Neural cell (in vitro differentiated cells): ENCODE measurements around the gene ARAP2. TPM values are rescaled to one million over a fixed set of nuclear protein-coding genes. Genes with fewer than 3 reads are reported as not detected.

Experiments used
- H2AFZ ChIP-seq: fragments of 200-600, 300-800 bp; sonication (generic), shearing (Covaris generic); 2 replicates; pipeline ENCODE4 v1.6.0; 2014; ENCODE audit warnings: low read depth, mild to moderate bottlenecking, antibody characterized with exemption, low read length, moderate library complexity
- H3F3A ChIP-seq: fragments of 200-600 bp; shearing (Covaris generic); 2 replicates; pipeline ENCODE4 v1.6.1; 2016; ENCODE audit warnings: mild to moderate bottlenecking, moderate library complexity, mixed read lengths, antibody characterized with exemption, low read length; ENCODE audit not compliant: insufficient read depth, poor library complexity, severe bottlenecking
- H3K27ac ChIP-seq: fragments of 200-600, 300-800 bp; sonication (generic), shearing (Covaris generic); 2 replicates; pipeline ENCODE4 v1.5.1; 2014; ENCODE audit warnings: mild to moderate bottlenecking, low read length, moderate library complexity
- H3K27me3 ChIP-seq: fragments of 300-800, 200-600 bp; sonication (generic), shearing (Covaris generic); 2 replicates; pipeline ENCODE4 v1.6.0; 2014; ENCODE audit warnings: mild to moderate bottlenecking, low read depth, low read length, moderate library complexity; ENCODE audit not compliant: insufficient read depth
- H3K36me3 ChIP-seq: fragments of 300-800, 200-600 bp; sonication (generic), shearing (Covaris generic); 2 replicates; pipeline ENCODE4 v1.5.1; 2014; ENCODE audit warnings: mild to moderate bottlenecking, antibody characterized with exemption, low read length, moderate library complexity; ENCODE audit not compliant: insufficient read depth
- H3K4me2 ChIP-seq: fragments of 300-800, 200-600 bp; sonication (generic), shearing (Covaris generic); 2 replicates; pipeline ENCODE4 v1.6.0; 2014; ENCODE audit warnings: mild to moderate bottlenecking, low read length
- H3K4me3 ChIP-seq: fragments of 300-800, 200-600 bp; sonication (generic), shearing (Covaris generic); 2 replicates; pipeline ENCODE4 v1.5.1; 2014; ENCODE audit warnings: mild to moderate bottlenecking, low read length, moderate library complexity
- H3K79me2 ChIP-seq: fragments of 200-600 bp; shearing (Covaris generic); replicated peaks from 2 replicates; pipeline ENCODE4 v1.6.0; 2014; ENCODE audit warnings: mild to moderate bottlenecking, low read length, moderate library complexity; ENCODE audit not compliant: insufficient read depth
- H3K9ac ChIP-seq: fragments of 300-800, 200-600 bp; sonication (generic), shearing (Covaris generic); 2 replicates; pipeline ENCODE4 v1.6.1; 2016; ENCODE audit warnings: mild to moderate bottlenecking, low read length, mixed read lengths
- H3K9me2 ChIP-seq: fragments of 200-600 bp; shearing (Covaris generic); 2 replicates; pipeline ENCODE4 v1.6.1; 2016; ENCODE audit warnings: mild to moderate bottlenecking, low read length, mixed read lengths; ENCODE audit not compliant: insufficient read depth
- H3K9me3 ChIP-seq: fragments of 200-600, 300-800 bp; sonication (generic), shearing (Covaris generic); 2 replicates; pipeline ENCODE4 v1.6.1; 2016; ENCODE audit warnings: mild to moderate bottlenecking, mixed run types, low read length, moderate library complexity, mixed read lengths
- H4K20me1 ChIP-seq: fragments of 200-600 bp; shearing (Covaris generic); 2 replicates; pipeline ENCODE4 v1.6.1; 2016; ENCODE audit warnings: mild to moderate bottlenecking, mixed run types; ENCODE audit not compliant: insufficient read depth
- EP300 ChIP-seq: fragments of 450-650 bp; conservative IDR thresholded peaks from 2 replicates; pipeline ENCODE4 v1.6.1; 2014; ENCODE audit warnings: antibody characterized with exemption, mild to moderate bottlenecking, moderate library complexity; ENCODE audit not compliant: poor library complexity, severe bottlenecking
- EZH2 ChIP-seq: fragments of 200-600, 300-800 bp; shearing (Covaris generic), sonication (generic); IDR thresholded peaks from 2 replicates; pipeline ENCODE4 v1.6.1; 2014; ENCODE audit warnings: antibody characterized with exemption, low read length, borderline replicate concordance, mild to moderate bottlenecking; ENCODE audit not compliant: insufficient read depth, poor library complexity, severe bottlenecking
- MXI1 ChIP-seq: fragments of 450-650 bp; conservative IDR thresholded peaks from 2 replicates; pipeline ENCODE4 v1.6.1; 2014; ENCODE audit warnings: antibody characterized with exemption, mild to moderate bottlenecking; ENCODE audit not compliant: poor library complexity, severe bottlenecking
- POLR2AphosphoS5 ChIP-seq: IDR thresholded peaks from 2 replicates; pipeline ENCODE4 v1.6.1; 2012
- RAD21 ChIP-seq: fragments of 450-650 bp; conservative IDR thresholded peaks from 2 replicates; pipeline ENCODE4 v1.6.1; 2014; ENCODE audit warnings: antibody characterized with exemption, mild to moderate bottlenecking, moderate library complexity
- REST ChIP-seq: IDR thresholded peaks from 2 replicates; pipeline ENCODE4 v1.6.1; 2012; ENCODE audit warnings: borderline replicate concordance
- SMC3 ChIP-seq: fragments of 450-650 bp; conservative IDR thresholded peaks from 2 replicates; pipeline ENCODE4 v1.6.1; 2014; ENCODE audit warnings: antibody characterized with exemption, mild to moderate bottlenecking, moderate library complexity; ENCODE audit not compliant: poor library complexity
- TAF1 ChIP-seq: IDR thresholded peaks from 2 replicates; pipeline ENCODE4 v1.6.1; 2012; ENCODE audit warnings: low read depth
- polyA plus RNA-seq: library from polyadenylated mRNA; depleted of rRNA; stranded (reverse); fragments of >200 nt; gene quantifications from 2 replicates; pipeline ENCODE4 v1.2.3, GENCODE V29; 2014
- TF ChIP-seq, protein P1 (sequence below): fragments of 450-650 bp; IDR thresholded peaks from 2 replicates; pipeline ENCODE4 v1.5.1; 2014; ENCODE audit warnings: antibody characterized with exemption, mild to moderate bottlenecking, moderate library complexity; ENCODE audit not compliant: poor library complexity, severe bottlenecking

Gene ARAP2
- polyA plus RNA-seq, 1 donor from 2014 or later: 2.1 TPM

DNA sequence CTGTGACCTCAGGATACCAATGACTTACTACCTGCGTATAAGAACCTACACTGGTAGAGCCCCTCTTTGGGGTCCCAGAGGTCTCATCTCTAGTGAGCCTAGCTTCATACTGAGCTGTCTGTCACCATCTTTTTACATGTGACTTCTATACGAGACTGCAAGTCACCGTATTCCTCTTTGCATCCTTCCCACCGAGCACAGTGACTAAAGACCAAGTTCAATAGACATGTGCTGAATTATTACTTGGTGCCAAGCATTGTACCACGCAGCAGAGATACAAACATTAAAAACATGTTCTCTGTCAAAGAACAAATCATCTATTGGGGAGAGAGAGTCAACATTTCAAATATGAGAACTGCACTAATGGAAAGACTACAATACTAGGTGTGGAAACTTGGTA lies 16.4 kb downstream of the ARAP2 start:
- H3K9me2 ChIP-seq: no peaks in the 10 kb centered on the region
- H3F3A ChIP-seq: no peaks in the 10 kb centered on the region
- TF ChIP-seq POLR2AphosphoS5: no peak
- TF ChIP-seq REST: no peak
- TF ChIP-seq MXI1: no peak
- no peak for TF ChIP-seq TAF1
- TF ChIP-seq EP300: no peak
- TF ChIP-seq EZH2: no peak
- TF ChIP-seq, protein P1, sequence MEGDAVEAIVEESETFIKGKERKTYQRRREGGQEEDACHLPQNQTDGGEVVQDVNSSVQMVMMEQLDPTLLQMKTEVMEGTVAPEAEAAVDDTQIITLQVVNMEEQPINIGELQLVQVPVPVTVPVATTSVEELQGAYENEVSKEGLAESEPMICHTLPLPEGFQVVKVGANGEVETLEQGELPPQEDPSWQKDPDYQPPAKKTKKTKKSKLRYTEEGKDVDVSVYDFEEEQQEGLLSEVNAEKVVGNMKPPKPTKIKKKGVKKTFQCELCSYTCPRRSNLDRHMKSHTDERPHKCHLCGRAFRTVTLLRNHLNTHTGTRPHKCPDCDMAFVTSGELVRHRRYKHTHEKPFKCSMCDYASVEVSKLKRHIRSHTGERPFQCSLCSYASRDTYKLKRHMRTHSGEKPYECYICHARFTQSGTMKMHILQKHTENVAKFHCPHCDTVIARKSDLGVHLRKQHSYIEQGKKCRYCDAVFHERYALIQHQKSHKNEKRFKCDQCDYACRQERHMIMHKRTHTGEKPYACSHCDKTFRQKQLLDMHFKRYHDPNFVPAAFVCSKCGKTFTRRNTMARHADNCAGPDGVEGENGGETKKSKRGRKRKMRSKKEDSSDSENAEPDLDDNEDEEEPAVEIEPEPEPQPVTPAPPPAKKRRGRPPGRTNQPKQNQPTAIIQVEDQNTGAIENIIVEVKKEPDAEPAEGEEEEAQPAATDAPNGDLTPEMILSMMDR: no peak
- no peak for TF ChIP-seq SMC3
- TF ChIP-seq RAD21: no peak
- no peaks in the 10 kb centered on the region for H3K79me2 ChIP-seq
- H3K27ac ChIP-seq: no peak overlapping the region
- no peak overlapping the region for H3K4me3 ChIP-seq
- H2AFZ ChIP-seq: no peak overlapping the region
- no peaks in the 10 kb centered on the region for H3K36me3 ChIP-seq
- no peak overlapping the region for H3K9ac ChIP-seq
- H3K27me3 ChIP-seq: no peaks in the 10 kb centered on the region
- no peaks in the 10 kb centered on the region for H3K9me3 ChIP-seq
- no peak overlapping the region for H3K4me2 ChIP-seq
- no peaks in the 10 kb centered on the region for H4K20me1 ChIP-seq

GRCh38 chr4:36226430-36227227 lies 17.7 kb downstream of the ARAP2 start:
- no peaks in the 10 kb centered on the region for H3K9me2 ChIP-seq
- TF ChIP-seq REST (no peak), MXI1 (no peak), SMC3 (no peak), POLR2AphosphoS5 (no peak), RAD21 (no peak), EP300 (no peak), TAF1 (no peak), EZH2 (no peak)
- TF ChIP-seq, protein P1: no peak
- no peaks in the 10 kb centered on the region for H3K27me3 ChIP-seq
- H4K20me1 ChIP-seq: no peaks in the 10 kb centered on the region
- H3K4me2 ChIP-seq: no peak overlapping the region
- no peaks in the 10 kb centered on the region for H3F3A ChIP-seq
- no peak overlapping the region for H3K27ac ChIP-seq
- no peak overlapping the region for H3K4me3 ChIP-seq
- H3K79me2 ChIP-seq: no peaks in the 10 kb centered on the region
- no peaks in the 10 kb centered on the region for H3K9me3 ChIP-seq
- H3K36me3 ChIP-seq: no peaks in the 10 kb centered on the region
- H3K9ac ChIP-seq: no peak overlapping the region
- H2AFZ ChIP-seq: no peak overlapping the region
